HCT116 (cell line): ENCODE results near the gene MTUS2. TPM values are rescaled to one million over a fixed set of nuclear protein-coding genes. Genes with fewer than 3 reads are reported as not detected.

Source experiments
- ATAC-seq: fragments of 200-7000 bp; cut with Tn5 transposase; 2 replicates; pipeline ENCODE4 v1.9.1; 2020; ENCODE audit warnings: mild to moderate bottlenecking, moderate library complexity
- BruUV-seq: library from RNA; stranded (reverse); fragments of 400-500 nt; replicated peaks from 2 replicates; lab custom pipeline; 2021; lab: Mats Ljungman, UMichigan
- CTCF ChIA-PET: fragments of 300-600 bp; sonication (Branson Sonifier 250); formaldehyde crosslinking; loops from one replicate; lab custom pipeline; 2021; ENCODE audit warnings: antibody characterized with exemption; lab: Charles Lee
- POLR2A ChIA-PET: fragments of 300-600, 350-600 bp; sonication (Branson Sonifier 250); formaldehyde crosslinking; loops from one replicate; lab custom pipeline; 2021; ENCODE audit warnings: antibody characterized with exemption; lab: Charles Lee
- RAD21 ChIA-PET, 2 experiments: fragments of 300-600 bp; sonication (Branson Sonifier 250); formaldehyde crosslinking; loops; one replicate each; lab custom pipeline; 2023; ENCODE audit warnings: low total read pairs in 2 of 2; ENCODE audit not compliant: uncharacterized antibody in 2 of 2, unreplicated experiment in 2 of 2, low non-redundant PET in 1 of 2; lab: Charles Lee
- DNase-seq: peaks from one replicate; pipeline ENCODE4 v3.0.0-alpha.2; 2010; ENCODE audit warnings: low read depth, low spot score
- H2AFZ ChIP-seq: fragments of 200-600 bp; shearing (Covaris generic), sonication (generic); 2 replicates; pipeline ENCODE4 v1.6.1; 2017; ENCODE audit warnings: low read depth, mixed run types, mixed read lengths, antibody characterized with exemption, low read length; ENCODE audit not compliant: poor library complexity, severe bottlenecking
- H3K27ac ChIP-seq: 2 replicates; pipeline ENCODE4 v1.5.1; 2012; ENCODE audit warnings: low read depth, low read length
- H3K27me3 ChIP-seq: fragments of 200-600 bp; sonication (generic); 2 replicates; pipeline ENCODE4 v1.6.1; 2016; ENCODE audit warnings: mixed run types, low read length, mixed read lengths; ENCODE audit not compliant: insufficient read depth
- H3K36me3 ChIP-seq, 2 experiments: fragments of 200-500 bp in 1 of 2; fragments of 200-600 bp in 1 of 2; sonication (Bioruptor generic) in 1 of 2; sonication (generic) in 1 of 2; 2 replicates each; pipeline versions ENCODE4 v1.5.1 to v1.6.1; 2014 to 2016; ENCODE audit warnings: low read length in 2 of 2, inconsistent platforms in 1 of 2, mixed read lengths in 1 of 2, mixed run types in 1 of 2; ENCODE audit not compliant: insufficient read depth in 2 of 2, control insufficient read depth in 1 of 2
- H3K4me1 ChIP-seq, 2 experiments: fragments of 200-600 bp in 1 of 2; sonication (generic) in 1 of 2; 2 replicates each; pipeline versions ENCODE4 v1.5.1 to v1.6.1; 2012 to 2017; ENCODE audit warnings: low read length in 2 of 2, inconsistent platforms in 1 of 2, mild to moderate bottlenecking in 1 of 2, mixed read lengths in 1 of 2, mixed run types in 1 of 2, moderate library complexity in 1 of 2; ENCODE audit not compliant: insufficient read depth in 2 of 2, control insufficient read depth in 1 of 2
- H3K4me2 ChIP-seq: fragments of 200-600 bp; sonication (generic); 2 replicates; pipeline ENCODE4 v1.6.1; 2017; ENCODE audit warnings: mixed run types, low read length, mixed read lengths
- H3K4me3 ChIP-seq, 2 experiments: fragments of 200-600 bp in 1 of 2; sonication (generic) in 1 of 2; replicated peaks in 1 of 2; 2 replicates each; pipeline ENCODE4 v1.5.1; 2011 to 2016; ENCODE audit warnings: low read length in 2 of 2, control low read depth in 1 of 2, low read depth in 1 of 2, mild to moderate bottlenecking in 1 of 2, mixed read lengths in 1 of 2, mixed run types in 1 of 2
- H3K79me2 ChIP-seq: fragments of 200-600 bp; sonication (generic); 2 replicates; pipeline ENCODE4 v1.6.1; 2017; ENCODE audit warnings: mild to moderate bottlenecking, mixed run types, low read length, moderate library complexity, mixed read lengths; ENCODE audit not compliant: insufficient read depth
- H3K9ac ChIP-seq: fragments of 200-600 bp; sonication (generic); 2 replicates; pipeline ENCODE4 v1.6.1; 2016; ENCODE audit warnings: low read length, mixed read lengths
- H3K9me2 ChIP-seq: fragments of 200-600 bp; sonication (generic), shearing (Covaris generic); 2 replicates; pipeline ENCODE4 v1.6.1; 2017; ENCODE audit warnings: mixed run types, mild to moderate bottlenecking, moderate library complexity; ENCODE audit not compliant: insufficient read depth
- H3K9me3 ChIP-seq, 2 experiments: fragments of 200-500 bp in 1 of 2; fragments of 200-600 bp in 1 of 2; sonication (Bioruptor generic) in 1 of 2; sonication (generic) in 1 of 2; 2 replicates each; pipeline ENCODE4 v1.6.1; 2014 to 2017; ENCODE audit warnings: low read length in 2 of 2, mixed read lengths in 2 of 2, inconsistent platforms in 1 of 2, low read depth in 1 of 2, mild to moderate bottlenecking in 1 of 2, mixed run types in 1 of 2, moderate library complexity in 1 of 2; ENCODE audit not compliant: control insufficient read depth in 1 of 2, insufficient read depth in 1 of 2
- H4K20me1 ChIP-seq: fragments of 200-600 bp; sonication (generic), shearing (Covaris generic); 2 replicates; pipeline ENCODE4 v1.6.1; 2017; ENCODE audit warnings: mixed run types, mild to moderate bottlenecking, moderate library complexity; ENCODE audit not compliant: insufficient read depth
- CBX3 ChIP-seq: IDR thresholded peaks from 2 replicates; pipeline ENCODE4 v1.6.1; 2012; ENCODE audit warnings: low read depth
- EGR1 ChIP-seq: IDR thresholded peaks from 2 replicates; pipeline ENCODE4 v1.6.1; 2012; ENCODE audit warnings: low read depth
- EZH2phosphoT487 ChIP-seq: fragments of 200-600 bp; IDR thresholded peaks from 2 replicates; pipeline ENCODE4 v1.6.1; 2018; ENCODE audit warnings: antibody characterized with exemption, borderline replicate concordance
- FOSL1 ChIP-seq: IDR thresholded peaks from 2 replicates; pipeline ENCODE4 v1.6.1; 2012; ENCODE audit warnings: low read depth
- POLR2AphosphoS5 ChIP-seq: IDR thresholded peaks from 2 replicates; pipeline ENCODE4 v1.6.1; 2011; ENCODE audit warnings: mild to moderate bottlenecking, low read depth, low read length, moderate library complexity
- SP1 ChIP-seq: IDR thresholded peaks from 2 replicates; pipeline ENCODE4 v1.6.1; 2012; ENCODE audit warnings: low read depth
- SRF ChIP-seq: IDR thresholded peaks from 2 replicates; pipeline ENCODE4 v1.6.1; 2012; ENCODE audit warnings: low read depth
- YY1 ChIP-seq: IDR thresholded peaks from 2 replicates; pipeline ENCODE4 v1.6.1; 2011; ENCODE audit warnings: low read length, low read depth, moderate library complexity, mild to moderate bottlenecking; ENCODE audit not compliant: insufficient replicate concordance; ENCODE audit errors: extremely low read depth
- ZBTB33 ChIP-seq: IDR thresholded peaks from 2 replicates; pipeline ENCODE4 v1.6.1; 2011; ENCODE audit warnings: mild to moderate bottlenecking, low read length, moderate library complexity; ENCODE audit not compliant: insufficient replicate concordance; ENCODE audit errors: extremely low read depth
- ZNF274 ChIP-seq: fragments of 200-500 bp; sonication (Bioruptor generic); IDR thresholded peaks from 2 replicates; pipeline ENCODE4 v1.6.1; 2014; ENCODE audit warnings: mild to moderate bottlenecking, low read depth, low read length, inconsistent platforms
- intact Hi-C: fragments of 100-400 bp; cut with micrococcal nuclease; formaldehyde crosslinking; loops from 2 replicates; pipeline ENCODE4 v1.10.0; 2022
- total RNA-seq: library from RNA; stranded (reverse); gene quantifications from one replicate; pipeline ENCODE4 v1.2.1, GENCODE V29; 2021; ENCODE audit not compliant: unreplicated experiment
- TF ChIP-seq, protein P1 (sequence below), 3 experiments: fragments of 200-600 bp in 1 of 3; sonication (generic) in 1 of 3; IDR thresholded peaks in 2 of 3; conservative IDR thresholded peaks in 1 of 3; 2 replicates each; pipeline ENCODE4 v1.5.1; 2012 to 2017; ENCODE audit warnings: low read depth in 2 of 3, low read length in 2 of 3, antibody characterized with exemption in 1 of 3, borderline replicate concordance in 1 of 3, control low read depth in 1 of 3, mild to moderate bottlenecking in 1 of 3, mixed read lengths in 1 of 3, mixed run types in 1 of 3, moderate library complexity in 1 of 3; ENCODE audit not compliant: insufficient read depth in 1 of 3
- TF ChIP-seq, protein P2 (sequence below): IDR thresholded peaks from 2 replicates; pipeline ENCODE4 v1.6.1; 2012
- TF ChIP-seq, protein P3 (sequence below): IDR thresholded peaks from 2 replicates; pipeline ENCODE4 v1.6.1; 2012; ENCODE audit warnings: low read depth

MTUS2 gene
- total RNA-seq, 1 experiment from 2014 or later, result 0.02 TPM

DNA sequence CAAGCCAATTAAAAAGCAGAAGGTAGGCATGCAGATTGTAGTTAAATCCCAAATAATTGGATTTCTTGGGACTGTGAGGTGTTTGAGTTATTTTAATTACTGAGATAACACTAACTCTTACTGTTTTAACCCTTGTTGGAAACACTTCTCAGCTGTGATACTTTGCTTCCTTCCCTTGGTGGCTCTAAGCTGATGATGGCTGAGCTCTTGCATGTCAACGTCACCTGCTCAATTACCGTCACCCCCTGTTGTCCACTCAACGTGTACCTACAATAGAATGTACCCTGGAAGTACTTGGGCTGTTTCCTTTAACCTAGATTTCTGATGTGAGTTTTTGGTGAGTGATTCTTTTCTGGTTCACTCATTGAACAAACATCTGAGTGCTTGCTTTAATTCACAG lies 471.9 kb downstream of the MTUS2 start (continued):
- TF ChIP-seq, protein P1, sequence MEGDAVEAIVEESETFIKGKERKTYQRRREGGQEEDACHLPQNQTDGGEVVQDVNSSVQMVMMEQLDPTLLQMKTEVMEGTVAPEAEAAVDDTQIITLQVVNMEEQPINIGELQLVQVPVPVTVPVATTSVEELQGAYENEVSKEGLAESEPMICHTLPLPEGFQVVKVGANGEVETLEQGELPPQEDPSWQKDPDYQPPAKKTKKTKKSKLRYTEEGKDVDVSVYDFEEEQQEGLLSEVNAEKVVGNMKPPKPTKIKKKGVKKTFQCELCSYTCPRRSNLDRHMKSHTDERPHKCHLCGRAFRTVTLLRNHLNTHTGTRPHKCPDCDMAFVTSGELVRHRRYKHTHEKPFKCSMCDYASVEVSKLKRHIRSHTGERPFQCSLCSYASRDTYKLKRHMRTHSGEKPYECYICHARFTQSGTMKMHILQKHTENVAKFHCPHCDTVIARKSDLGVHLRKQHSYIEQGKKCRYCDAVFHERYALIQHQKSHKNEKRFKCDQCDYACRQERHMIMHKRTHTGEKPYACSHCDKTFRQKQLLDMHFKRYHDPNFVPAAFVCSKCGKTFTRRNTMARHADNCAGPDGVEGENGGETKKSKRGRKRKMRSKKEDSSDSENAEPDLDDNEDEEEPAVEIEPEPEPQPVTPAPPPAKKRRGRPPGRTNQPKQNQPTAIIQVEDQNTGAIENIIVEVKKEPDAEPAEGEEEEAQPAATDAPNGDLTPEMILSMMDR (IDR thresholded peaks at IDR 0.05 in 2 of 3, conservative IDR thresholded peaks at IDR 0.05 in 1 of 3; ENCODE audit: borderline replicate concordance in 1 of 3, insufficient read depth in 1 of 3, low read depth in 2 of 3, low read length in 2 of 3), result no peak
- no peak for TF ChIP-seq CBX3
- no peak for TF ChIP-seq ZNF274
- TF ChIP-seq, protein P2, sequence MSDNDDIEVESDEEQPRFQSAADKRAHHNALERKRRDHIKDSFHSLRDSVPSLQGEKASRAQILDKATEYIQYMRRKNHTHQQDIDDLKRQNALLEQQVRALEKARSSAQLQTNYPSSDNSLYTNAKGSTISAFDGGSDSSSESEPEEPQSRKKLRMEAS, result no peak
- TF ChIP-seq EGR1, result no peak
- no peak for TF ChIP-seq FOSL1
- TF ChIP-seq ZBTB33, result no peak
- TF ChIP-seq EZH2phosphoT487, result no peak
- TF ChIP-seq YY1, result no peak
- TF ChIP-seq SRF, result no peak
- TF ChIP-seq, all 23 proteins: peak for 0

DNA sequence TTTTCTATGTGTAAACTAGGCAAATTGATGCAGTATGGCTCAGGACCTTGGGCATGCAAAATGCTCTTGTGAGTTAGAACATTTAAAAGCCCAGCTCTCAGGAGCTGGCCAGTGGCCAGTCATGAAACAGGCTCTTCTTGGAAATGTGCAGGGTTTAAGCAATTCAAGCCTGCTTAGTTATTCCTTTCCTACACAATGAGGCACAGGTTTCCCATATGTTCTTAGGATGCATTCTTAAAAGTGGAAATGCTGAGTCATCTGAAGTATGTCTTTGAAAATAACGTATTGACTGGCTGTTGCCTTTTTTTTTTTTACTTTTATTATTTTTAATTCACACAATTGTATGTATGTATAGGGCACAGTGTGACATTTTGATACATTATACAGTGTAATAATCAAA lies 474.7 kb downstream of the MTUS2 start:
- H3K27ac ChIP-seq, result no peak overlapping the region
- TF ChIP-seq, protein P3, sequence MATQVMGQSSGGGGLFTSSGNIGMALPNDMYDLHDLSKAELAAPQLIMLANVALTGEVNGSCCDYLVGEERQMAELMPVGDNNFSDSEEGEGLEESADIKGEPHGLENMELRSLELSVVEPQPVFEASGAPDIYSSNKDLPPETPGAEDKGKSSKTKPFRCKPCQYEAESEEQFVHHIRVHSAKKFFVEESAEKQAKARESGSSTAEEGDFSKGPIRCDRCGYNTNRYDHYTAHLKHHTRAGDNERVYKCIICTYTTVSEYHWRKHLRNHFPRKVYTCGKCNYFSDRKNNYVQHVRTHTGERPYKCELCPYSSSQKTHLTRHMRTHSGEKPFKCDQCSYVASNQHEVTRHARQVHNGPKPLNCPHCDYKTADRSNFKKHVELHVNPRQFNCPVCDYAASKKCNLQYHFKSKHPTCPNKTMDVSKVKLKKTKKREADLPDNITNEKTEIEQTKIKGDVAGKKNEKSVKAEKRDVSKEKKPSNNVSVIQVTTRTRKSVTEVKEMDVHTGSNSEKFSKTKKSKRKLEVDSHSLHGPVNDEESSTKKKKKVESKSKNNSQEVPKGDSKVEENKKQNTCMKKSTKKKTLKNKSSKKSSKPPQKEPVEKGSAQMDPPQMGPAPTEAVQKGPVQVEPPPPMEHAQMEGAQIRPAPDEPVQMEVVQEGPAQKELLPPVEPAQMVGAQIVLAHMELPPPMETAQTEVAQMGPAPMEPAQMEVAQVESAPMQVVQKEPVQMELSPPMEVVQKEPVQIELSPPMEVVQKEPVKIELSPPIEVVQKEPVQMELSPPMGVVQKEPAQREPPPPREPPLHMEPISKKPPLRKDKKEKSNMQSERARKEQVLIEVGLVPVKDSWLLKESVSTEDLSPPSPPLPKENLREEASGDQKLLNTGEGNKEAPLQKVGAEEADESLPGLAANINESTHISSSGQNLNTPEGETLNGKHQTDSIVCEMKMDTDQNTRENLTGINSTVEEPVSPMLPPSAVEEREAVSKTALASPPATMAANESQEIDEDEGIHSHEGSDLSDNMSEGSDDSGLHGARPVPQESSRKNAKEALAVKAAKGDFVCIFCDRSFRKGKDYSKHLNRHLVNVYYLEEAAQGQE, result no peak
- TF ChIP-seq SP1 (no peak), CBX3 (no peak), POLR2AphosphoS5 (no peak)
- TF ChIP-seq, all 23 proteins: peak for 0
- Histone ChIP-seq H3K4me3 (no peak overlapping the region), H4K20me1 (no peaks in the 10 kb centered on the region), H3K9ac (no peak overlapping the region), H3K27me3 (peaks cover 48% of the 10 kb centered on the region), H3K9me3 (no peaks in the 10 kb centered on the region), H3K4me2 (no peak overlapping the region), H3K79me2 (no peaks in the 10 kb centered on the region), H3K36me3 (no peaks in the 10 kb centered on the region), H3K9me2 (no peaks in the 10 kb centered on the region), H2AFZ (no peak overlapping the region), H3K4me1 (no peaks in the 10 kb centered on the region)
- ChIA-PET CTCF (no interaction called here), POLR2A (no interaction called here), RAD21 (no interaction called here)
- no TSS peak for BruUV-seq
- ATAC-seq (no peak), DNase-seq (no peak)
- intact Hi-C loops, result no loop called here
